ENCODE measurements around the gene AUTS2.

GRCh38 chr7:69696054-69696591 is 97.8 kb downstream of the AUTS2 start:
- TF ChIP-seq, protein P1, sequence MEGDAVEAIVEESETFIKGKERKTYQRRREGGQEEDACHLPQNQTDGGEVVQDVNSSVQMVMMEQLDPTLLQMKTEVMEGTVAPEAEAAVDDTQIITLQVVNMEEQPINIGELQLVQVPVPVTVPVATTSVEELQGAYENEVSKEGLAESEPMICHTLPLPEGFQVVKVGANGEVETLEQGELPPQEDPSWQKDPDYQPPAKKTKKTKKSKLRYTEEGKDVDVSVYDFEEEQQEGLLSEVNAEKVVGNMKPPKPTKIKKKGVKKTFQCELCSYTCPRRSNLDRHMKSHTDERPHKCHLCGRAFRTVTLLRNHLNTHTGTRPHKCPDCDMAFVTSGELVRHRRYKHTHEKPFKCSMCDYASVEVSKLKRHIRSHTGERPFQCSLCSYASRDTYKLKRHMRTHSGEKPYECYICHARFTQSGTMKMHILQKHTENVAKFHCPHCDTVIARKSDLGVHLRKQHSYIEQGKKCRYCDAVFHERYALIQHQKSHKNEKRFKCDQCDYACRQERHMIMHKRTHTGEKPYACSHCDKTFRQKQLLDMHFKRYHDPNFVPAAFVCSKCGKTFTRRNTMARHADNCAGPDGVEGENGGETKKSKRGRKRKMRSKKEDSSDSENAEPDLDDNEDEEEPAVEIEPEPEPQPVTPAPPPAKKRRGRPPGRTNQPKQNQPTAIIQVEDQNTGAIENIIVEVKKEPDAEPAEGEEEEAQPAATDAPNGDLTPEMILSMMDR (IDR thresholded peaks at IDR 0.05; ENCODE audit: insufficient read depth, low read length), result no peak
- no peak for TF ChIP-seq POLR2AphosphoS5 (IDR thresholded peaks at IDR 0.05; ENCODE audit: low read depth)
- TF ChIP-seq, protein P2, sequence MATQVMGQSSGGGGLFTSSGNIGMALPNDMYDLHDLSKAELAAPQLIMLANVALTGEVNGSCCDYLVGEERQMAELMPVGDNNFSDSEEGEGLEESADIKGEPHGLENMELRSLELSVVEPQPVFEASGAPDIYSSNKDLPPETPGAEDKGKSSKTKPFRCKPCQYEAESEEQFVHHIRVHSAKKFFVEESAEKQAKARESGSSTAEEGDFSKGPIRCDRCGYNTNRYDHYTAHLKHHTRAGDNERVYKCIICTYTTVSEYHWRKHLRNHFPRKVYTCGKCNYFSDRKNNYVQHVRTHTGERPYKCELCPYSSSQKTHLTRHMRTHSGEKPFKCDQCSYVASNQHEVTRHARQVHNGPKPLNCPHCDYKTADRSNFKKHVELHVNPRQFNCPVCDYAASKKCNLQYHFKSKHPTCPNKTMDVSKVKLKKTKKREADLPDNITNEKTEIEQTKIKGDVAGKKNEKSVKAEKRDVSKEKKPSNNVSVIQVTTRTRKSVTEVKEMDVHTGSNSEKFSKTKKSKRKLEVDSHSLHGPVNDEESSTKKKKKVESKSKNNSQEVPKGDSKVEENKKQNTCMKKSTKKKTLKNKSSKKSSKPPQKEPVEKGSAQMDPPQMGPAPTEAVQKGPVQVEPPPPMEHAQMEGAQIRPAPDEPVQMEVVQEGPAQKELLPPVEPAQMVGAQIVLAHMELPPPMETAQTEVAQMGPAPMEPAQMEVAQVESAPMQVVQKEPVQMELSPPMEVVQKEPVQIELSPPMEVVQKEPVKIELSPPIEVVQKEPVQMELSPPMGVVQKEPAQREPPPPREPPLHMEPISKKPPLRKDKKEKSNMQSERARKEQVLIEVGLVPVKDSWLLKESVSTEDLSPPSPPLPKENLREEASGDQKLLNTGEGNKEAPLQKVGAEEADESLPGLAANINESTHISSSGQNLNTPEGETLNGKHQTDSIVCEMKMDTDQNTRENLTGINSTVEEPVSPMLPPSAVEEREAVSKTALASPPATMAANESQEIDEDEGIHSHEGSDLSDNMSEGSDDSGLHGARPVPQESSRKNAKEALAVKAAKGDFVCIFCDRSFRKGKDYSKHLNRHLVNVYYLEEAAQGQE (IDR thresholded peaks at IDR 0.05; ENCODE audit: insufficient replicate concordance, low read depth), result no peak

All from HL-60 (cell line).